Cardiac septum (tissue), 1 donor: ENCODE measurements around the gene RALGAPA1. TPM values are rescaled to one million over a fixed set of nuclear protein-coding genes. Genes with fewer than 3 reads are reported as not detected.
"Not testable (repeated sequence)": the region's sequence is repeated elsewhere in the genome, so short reads cannot be mapped to it uniquely, and the experiment has no call there.

ENCODE experiments used
- DNase-seq: peaks from one replicate; pipeline ENCODE4 v3.0.0-alpha.2; 2020; ENCODE audit warnings: low spot score
- intact Hi-C: fragments of 100-400 bp; cut with DNase I; formaldehyde crosslinking; loops from one replicate; pipeline ENCODE4 v1.14.0; 2022
- total RNA-seq: library from RNA; stranded (reverse); fragmentation: NEBNext Ultra II Directional; extraction: Animal tissue kit (Norgen Biotek cat#: 25700); gene quantifications from one replicate; pipeline ENCODE4 v1.2.1, GENCODE V29; 2021
- donor health status: DM: no; HTN: no; CAD: no.

Gene RALGAPA1
- total RNA-seq, 1 donor from 2014 or later = 45.1 TPM

- intact Hi-C loops = no loop called here
- DNase-seq = no peak
Observed at GRCh38 chr14:35666429-35667043, 142.6 kb downstream of the RALGAPA1 start.

GRCh38 chr14:35661875-35662274 is 147.2 kb downstream of the RALGAPA1 start:
- intact Hi-C loops = no loop called here
- DNase-seq = no peak

DNA sequence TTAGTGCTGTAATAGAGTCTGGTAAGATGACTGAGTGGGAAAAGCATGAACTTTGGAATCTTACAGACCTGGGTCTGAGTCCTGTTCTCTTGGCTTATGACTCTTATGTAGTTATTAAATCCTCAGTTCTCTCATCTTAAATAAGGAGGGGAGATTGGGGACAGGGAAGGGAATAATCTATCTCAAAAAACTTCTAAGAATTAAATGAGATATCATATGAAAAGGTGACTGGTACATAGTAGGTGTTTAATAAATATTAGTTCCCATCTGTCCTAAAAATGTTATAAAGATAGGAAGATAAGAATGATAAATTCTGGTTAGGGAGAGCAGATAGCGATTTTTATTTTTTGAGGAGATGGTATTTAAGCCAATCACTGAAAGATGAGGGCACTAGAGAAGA is 156.1 kb downstream of the RALGAPA1 start:
- intact Hi-C loops = no loop called here
- no peak for DNase-seq

DNA sequence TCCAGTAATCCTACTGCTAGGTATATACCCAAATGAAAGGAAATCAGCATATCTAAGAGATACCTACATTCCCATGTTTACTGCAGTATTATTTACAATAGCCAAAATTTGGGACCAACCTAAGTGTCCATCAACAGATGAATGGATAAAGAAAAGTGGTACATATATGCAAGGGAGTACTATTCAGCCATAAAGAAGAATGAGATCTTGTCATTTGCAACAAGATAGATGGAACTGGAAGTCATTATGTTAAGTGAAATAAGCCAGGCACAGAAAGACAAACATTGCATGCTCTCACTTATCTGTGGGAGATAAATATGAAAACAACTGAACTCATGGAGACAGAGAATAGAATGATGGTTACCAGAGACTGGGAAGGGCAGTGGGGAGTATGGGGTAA is 165.6 kb downstream of the RALGAPA1 start:
- DNase-seq = no peak
- intact Hi-C loops = no loop called here

GRCh38 chr14:35637851-35638250 is 171.2 kb downstream of the RALGAPA1 start:
- intact Hi-C loops = no loop called here

GRCh38 chr14:35637269-35637668 is 171.8 kb downstream of the RALGAPA1 start:
- no peak for DNase-seq

More at GRCh38 chr14:35637851-35638250, 171.2 kb downstream of the RALGAPA1 start:
- DNase-seq = no peak

DNA sequence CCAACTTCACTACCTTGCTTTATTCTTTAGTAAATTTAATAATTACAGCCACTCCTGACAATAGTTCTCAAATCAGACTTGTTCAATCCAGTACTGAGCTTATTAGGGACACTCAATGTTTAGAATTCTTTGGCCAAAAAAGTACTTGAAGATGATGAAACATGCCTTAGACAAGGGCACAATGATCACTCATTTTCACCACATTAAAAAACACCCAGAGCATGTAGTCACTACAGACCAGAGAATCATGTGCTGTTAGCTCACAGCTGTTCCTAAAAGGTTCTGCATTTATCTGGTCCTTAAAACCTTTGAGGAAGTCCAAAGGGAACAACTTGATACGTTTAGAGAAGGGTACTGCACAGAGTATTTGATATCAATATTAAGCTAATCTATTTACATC is 176.4 kb downstream of the RALGAPA1 start:
- intact Hi-C loops = no loop called here
- no peak for DNase-seq

More at GRCh38 chr14:35637269-35637668, 171.8 kb downstream of the RALGAPA1 start:
- intact Hi-C loops = no loop called here

GRCh38 chr14:35632271-35632670 is 176.8 kb downstream of the RALGAPA1 start:
- intact Hi-C loops = no loop called here
- DNase-seq = no peak

- no peak for DNase-seq
- intact Hi-C loops = no loop called here
Observed at GRCh38 chr14:35631071-35631805, 177.9 kb downstream of the RALGAPA1 start.

DNA sequence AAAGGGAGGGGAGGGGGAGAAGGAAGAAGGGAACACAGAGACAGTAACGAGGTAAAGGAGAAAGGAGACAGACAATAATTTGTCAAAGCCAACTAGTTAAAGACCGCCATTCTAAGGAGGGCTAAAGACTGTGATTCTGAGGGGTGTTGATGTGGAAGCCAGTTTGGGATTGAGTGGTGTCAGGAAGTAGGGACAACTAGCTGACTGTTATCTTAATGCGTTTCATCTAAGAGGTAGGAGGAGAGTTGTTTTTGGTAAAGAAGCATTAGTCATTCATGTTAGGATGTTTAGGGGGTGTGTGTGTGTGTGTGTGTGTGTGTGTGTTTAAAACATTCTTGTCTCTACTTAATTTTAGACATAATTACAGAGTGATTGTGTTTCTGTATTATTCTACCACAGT is 180.1 kb downstream of the RALGAPA1 start:
- intact Hi-C loops = no loop called here
- DNase-seq = no peak

DNA sequence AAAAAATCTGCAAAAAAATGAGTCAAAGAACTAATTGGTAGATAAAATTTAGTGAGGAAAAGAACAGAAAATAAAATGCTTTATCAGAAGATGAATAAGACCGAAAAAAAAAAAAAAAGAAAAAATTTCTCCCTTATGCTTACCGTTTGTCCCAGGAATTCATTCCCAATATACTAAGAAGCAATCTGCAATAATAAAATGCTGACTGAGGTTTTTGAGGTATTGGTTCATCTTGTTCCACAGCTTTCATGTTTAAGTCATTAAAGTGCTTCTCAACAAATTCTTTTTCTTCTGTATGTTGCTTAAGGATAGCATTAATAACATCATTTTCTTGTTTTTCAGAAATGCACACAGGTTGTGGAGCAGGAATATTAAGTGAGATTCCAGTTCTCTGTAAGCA is 182.1 kb downstream of the RALGAPA1 start:
- intact Hi-C loops, DNase-seq: not testable (repeated sequence)

DNA sequence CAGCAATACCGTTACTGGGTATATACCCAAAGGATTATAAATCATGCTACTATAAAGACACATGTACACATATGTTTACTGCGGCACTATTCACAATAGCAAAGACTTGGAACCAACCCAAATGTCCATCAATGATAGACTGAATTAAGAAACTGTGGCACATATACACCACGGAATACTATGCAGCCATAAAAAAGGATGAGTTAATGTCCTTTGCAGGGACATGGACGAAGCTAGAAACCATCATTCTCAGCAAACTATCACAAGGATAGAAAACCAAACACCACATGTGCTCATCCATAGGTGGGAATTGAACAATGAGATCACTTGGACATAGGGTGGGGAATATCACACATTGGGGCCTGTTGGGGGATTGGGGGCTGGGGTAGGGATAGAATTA is 187.1 kb downstream of the RALGAPA1 start:
- DNase-seq, intact Hi-C loops: not testable (repeated sequence)

DNA sequence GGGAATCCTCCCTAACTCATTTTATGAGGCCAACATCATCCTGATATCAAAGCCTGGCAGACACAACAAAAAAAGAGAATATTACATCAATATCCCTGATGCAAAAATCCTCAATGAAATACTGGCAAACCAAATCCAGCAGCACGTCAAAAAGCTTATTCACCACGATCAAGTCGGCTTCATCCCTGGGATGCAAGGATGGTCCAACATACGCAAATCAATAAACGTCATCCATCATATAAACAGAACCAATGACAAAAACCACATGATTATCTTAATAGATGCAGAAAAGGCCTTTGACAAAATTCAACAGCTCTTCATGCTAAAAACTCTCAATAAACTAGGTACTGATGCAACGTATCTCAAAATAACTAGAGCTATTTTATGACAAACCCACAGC is 189.1 kb downstream of the RALGAPA1 start:
- DNase-seq, intact Hi-C loops: not testable (repeated sequence)

GRCh38 chr14:35619461-35619860 is 189.6 kb downstream of the RALGAPA1 start:
- intact Hi-C loops, DNase-seq: not testable (repeated sequence)

GRCh38 chr14:35617500-35617899 is 191.6 kb downstream of the RALGAPA1 start:
- intact Hi-C loops = no loop called here
- no peak for DNase-seq

- no peak for DNase-seq
- intact Hi-C loops = no loop called here
Observed at GRCh38 chr14:35607380-35607779, 201.7 kb downstream of the RALGAPA1 start.

GRCh38 chr14:35600253-35600652 is 208.8 kb downstream of the RALGAPA1 start:
- intact Hi-C loops = no loop called here
- no peak for DNase-seq

DNA sequence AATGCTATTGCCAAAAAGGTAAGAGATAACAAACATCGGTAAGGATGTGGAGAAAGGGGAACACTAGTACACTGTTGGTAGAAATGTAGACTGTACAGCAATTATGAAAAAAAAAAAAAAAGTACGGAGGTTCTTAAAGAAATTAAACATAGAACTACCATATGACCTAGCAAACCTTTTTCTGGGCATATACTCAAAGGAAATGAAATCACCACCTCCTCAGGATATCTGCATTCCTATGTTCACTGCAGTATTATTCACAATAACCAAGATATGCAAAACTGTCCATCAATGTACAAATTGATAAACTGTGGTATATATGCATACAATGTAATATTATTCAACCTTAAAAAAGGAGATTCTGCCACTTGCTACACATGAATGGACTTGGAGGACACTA is 214.5 kb downstream of the RALGAPA1 start:
- intact Hi-C loops = no loop called here
- DNase-seq = no peak

- DNase-seq, intact Hi-C loops: not testable (repeated sequence)
Observed at GRCh38 chr14:35587373-35587772, 221.7 kb downstream of the RALGAPA1 start.

DNA sequence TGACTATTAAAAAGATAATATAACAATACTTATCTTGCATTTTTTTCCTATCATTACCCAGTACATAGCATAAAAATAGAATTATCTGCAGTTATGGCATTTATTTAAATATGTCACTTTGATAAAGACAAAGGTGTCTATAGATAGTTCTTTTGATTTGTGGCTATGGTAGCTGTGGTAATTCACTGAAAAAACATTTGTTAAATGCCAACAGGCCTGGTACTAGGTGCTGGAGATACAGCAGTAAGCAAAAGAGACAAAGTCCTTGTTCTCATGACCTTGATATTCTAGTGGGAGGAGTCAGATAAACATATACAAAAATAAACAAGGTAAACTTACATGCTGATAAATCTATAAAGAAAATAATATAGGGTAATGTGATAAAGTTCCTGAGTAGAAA is 230.5 kb downstream of the RALGAPA1 start:
- intact Hi-C loops = no loop called here
- no peak for DNase-seq

DNA sequence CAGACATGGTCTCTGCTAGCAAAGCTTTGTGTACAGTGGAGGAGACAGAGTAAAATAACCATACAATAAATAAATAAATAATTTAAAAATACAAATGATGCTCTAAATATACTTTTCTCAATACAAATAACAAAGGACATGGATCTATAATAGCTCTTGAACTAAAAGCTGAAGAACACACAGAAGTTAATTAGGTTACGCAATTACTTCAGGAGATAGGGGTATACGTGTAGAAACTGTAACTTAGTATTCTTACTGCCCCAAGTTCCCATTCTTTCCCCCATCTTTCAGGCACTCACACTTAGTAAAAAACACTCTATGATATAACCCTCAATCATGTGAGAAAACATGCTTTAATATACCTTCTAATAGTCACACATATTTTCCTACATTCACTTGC is 231.0 kb downstream of the RALGAPA1 start:
- intact Hi-C loops = no loop called here

More for the DNA sequence above, 231.0 kb downstream of the RALGAPA1 start:
- DNase-seq = no peak
